Measurements from ENCODE around the gene PLAC8. TPM values are rescaled to one million over a fixed set of nuclear protein-coding genes. Genes with fewer than 3 reads are reported as not detected.

The PLAC8 gene
- total RNA-seq, 1 donor from 2014 or later, result 1.2 TPM

- Mint-ChIP-seq H3K4me3 (no peak overlapping the region), H3K27ac (no peak overlapping the region)
Measured at GRCh38 chr4:83118869-83119268, 4.3 kb upstream of the PLAC8 start.

GRCh38 chr4:83115656-83116285 lies 1.2 kb upstream of the PLAC8 start:
- H3K4me3 Mint-ChIP-seq, result no peak overlapping the region
- no peak overlapping the region for H3K27ac Mint-ChIP-seq
- no peaks in the 10 kb centered on the region for H3K27me3 Mint-ChIP-seq (ENCODE audit: low read depth)
- H3K9me3 Mint-ChIP-seq, result no peaks in the 10 kb centered on the region
- H3K36me3 Mint-ChIP-seq, result no peaks in the 10 kb centered on the region
- peaks cover 5% of the 10 kb centered on the region for H3K4me1 Mint-ChIP-seq
- TF ChIP-seq CTCF (IDR thresholded peaks at IDR 0.05; ENCODE audit: unreplicated experiment), result no peak
- no peak for DNase-seq (ENCODE audit: low spot score in 2 of 2, unreplicated experiment in 2 of 2)

More at GRCh38 chr4:83118869-83119268, 4.3 kb upstream of the PLAC8 start:
- Mint-ChIP-seq H3K27me3 (ENCODE audit: low read depth) (no peaks in the 10 kb centered on the region), H3K9me3 (peaks cover 13% of the 10 kb centered on the region), H3K36me3 (peaks cover 3% of the 10 kb centered on the region), H3K4me1 (peaks cover 5% of the 10 kb centered on the region)
- DNase-seq (ENCODE audit: low spot score in 2 of 2, unreplicated experiment in 2 of 2), result no peak
- TF ChIP-seq CTCF (IDR thresholded peaks at IDR 0.05; ENCODE audit: unreplicated experiment), result no peak

GRCh38 chr4:83115000-83115399 lies 471 bp upstream of the PLAC8 start:
- Mint-ChIP-seq H3K27me3 (ENCODE audit: low read depth) (no peaks in the 10 kb centered on the region), H3K4me1 (peaks cover 8% of the 10 kb centered on the region), H3K9me3 (no peaks in the 10 kb centered on the region), H3K27ac (no peak overlapping the region), H3K4me3 (no peak overlapping the region), H3K36me3 (no peaks in the 10 kb centered on the region)
- TF ChIP-seq CTCF (IDR thresholded peaks at IDR 0.05; ENCODE audit: unreplicated experiment), result no peak
- DNase-seq (ENCODE audit: low spot score in 2 of 2, unreplicated experiment in 2 of 2), result no peak

- no peak overlapping the region for H3K27ac Mint-ChIP-seq
- no peak for TF ChIP-seq CTCF (IDR thresholded peaks at IDR 0.05; ENCODE audit: unreplicated experiment)
- H3K4me3 Mint-ChIP-seq, result no peak overlapping the region
- no peak for DNase-seq (ENCODE audit: low spot score in 2 of 2, unreplicated experiment in 2 of 2)
- H3K4me1 Mint-ChIP-seq, result peaks cover 11% of the 10 kb centered on the region
- no peaks in the 10 kb centered on the region for H3K9me3 Mint-ChIP-seq
- peaks cover 4% of the 10 kb centered on the region for H3K27me3 Mint-ChIP-seq (ENCODE audit: low read depth)
- H3K36me3 Mint-ChIP-seq, result no peaks in the 10 kb centered on the region
Measured at GRCh38 chr4:83113429-83113786, 1.1 kb downstream of the PLAC8 start.

- no peak overlapping the region for H3K4me3 Mint-ChIP-seq
- peaks cover 11% of the 10 kb centered on the region for H3K4me1 Mint-ChIP-seq
- no peaks in the 10 kb centered on the region for H3K9me3 Mint-ChIP-seq
- H3K36me3 Mint-ChIP-seq, result no peaks in the 10 kb centered on the region
- no peak for DNase-seq (ENCODE audit: low spot score in 2 of 2, unreplicated experiment in 2 of 2)
- no peak overlapping the region for H3K27ac Mint-ChIP-seq
- no peak for TF ChIP-seq CTCF (IDR thresholded peaks at IDR 0.05; ENCODE audit: unreplicated experiment)
- peaks cover 4% of the 10 kb centered on the region for H3K27me3 Mint-ChIP-seq (ENCODE audit: low read depth)
Measured at GRCh38 chr4:83112678-83113428, 1.7 kb downstream of the PLAC8 start.

All from mesothelial cell of epicardium (in vitro differentiated cells).